Keratinocyte (primary cell): ENCODE measurements around the gene DRD1.

ENCODE experiments used
- EZH2 ChIP-seq: IDR thresholded peaks from one replicate; pipeline ENCODE4 v1.6.1; 2012; ENCODE audit warnings: inconsistent platforms, mild to moderate bottlenecking, low read length, moderate library complexity
- TF ChIP-seq, protein P1 (sequence below), 3 experiments: IDR thresholded peaks in 1 of 3; conservative IDR thresholded peaks in 1 of 3; optimal IDR thresholded peaks in 1 of 3; 2 replicates in 2 of 3; 3 replicates in 1 of 3; pipeline versions ENCODE3 to v1.5.1; 2011; ENCODE audit warnings: low read length in 3 of 3, mild to moderate bottlenecking in 3 of 3, moderate library complexity in 2 of 3, control low read depth in 1 of 3, inconsistent platforms in 1 of 3; ENCODE audit not compliant: insufficient read depth in 2 of 3; ENCODE audit errors: extremely low read depth in 1 of 3

DNA sequence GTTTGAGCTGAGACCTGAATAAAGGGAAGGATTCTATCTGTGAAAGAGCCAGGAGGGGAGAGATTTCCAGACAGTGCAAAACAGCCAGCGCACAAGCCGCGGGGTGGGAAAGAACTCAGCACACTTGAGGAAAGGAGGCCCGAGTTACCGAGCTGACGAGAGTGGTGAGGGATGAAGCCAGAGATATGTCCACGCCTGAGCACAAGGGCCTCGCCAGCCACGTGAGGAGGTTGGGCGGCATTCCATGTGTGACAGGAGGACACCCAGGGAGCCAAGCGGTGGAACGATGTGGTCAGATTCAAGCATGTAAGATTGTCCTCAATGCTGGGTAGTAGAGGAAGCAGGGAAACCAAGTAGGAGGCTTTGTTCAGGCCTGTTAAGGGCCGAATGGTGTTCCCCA, 17.4 kb upstream of the DRD1 start:
- TF ChIP-seq, protein P1, sequence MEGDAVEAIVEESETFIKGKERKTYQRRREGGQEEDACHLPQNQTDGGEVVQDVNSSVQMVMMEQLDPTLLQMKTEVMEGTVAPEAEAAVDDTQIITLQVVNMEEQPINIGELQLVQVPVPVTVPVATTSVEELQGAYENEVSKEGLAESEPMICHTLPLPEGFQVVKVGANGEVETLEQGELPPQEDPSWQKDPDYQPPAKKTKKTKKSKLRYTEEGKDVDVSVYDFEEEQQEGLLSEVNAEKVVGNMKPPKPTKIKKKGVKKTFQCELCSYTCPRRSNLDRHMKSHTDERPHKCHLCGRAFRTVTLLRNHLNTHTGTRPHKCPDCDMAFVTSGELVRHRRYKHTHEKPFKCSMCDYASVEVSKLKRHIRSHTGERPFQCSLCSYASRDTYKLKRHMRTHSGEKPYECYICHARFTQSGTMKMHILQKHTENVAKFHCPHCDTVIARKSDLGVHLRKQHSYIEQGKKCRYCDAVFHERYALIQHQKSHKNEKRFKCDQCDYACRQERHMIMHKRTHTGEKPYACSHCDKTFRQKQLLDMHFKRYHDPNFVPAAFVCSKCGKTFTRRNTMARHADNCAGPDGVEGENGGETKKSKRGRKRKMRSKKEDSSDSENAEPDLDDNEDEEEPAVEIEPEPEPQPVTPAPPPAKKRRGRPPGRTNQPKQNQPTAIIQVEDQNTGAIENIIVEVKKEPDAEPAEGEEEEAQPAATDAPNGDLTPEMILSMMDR (optimal IDR thresholded peaks at IDR 0.05 in 1 of 3, IDR thresholded peaks at IDR 0.05 in 1 of 3, conservative IDR thresholded peaks at IDR 0.05 in 1 of 3; ENCODE audit: extremely low read depth in 1 of 3, insufficient read depth in 2 of 3, low read length in 3 of 3) = no peak
- TF ChIP-seq EZH2 = no peak
